ENCODE data around the gene ETFA.

ETFA gene

GRCh38 chr15:76340198-76340802 lies 29.0 kb upstream of the ETFA start:
- DNase-seq (ENCODE audit: low read depth), result peak; percentile 64

- DNase-seq (ENCODE audit: low read depth), result peak; percentile 59
Observed at GRCh38 chr15:76339305-76340197, 28.3 kb upstream of the ETFA start.

- peak; percentile 51 for DNase-seq (ENCODE audit: low read depth)
Observed at GRCh38 chr15:76338486-76339304, 27.4 kb upstream of the ETFA start.

DNA sequence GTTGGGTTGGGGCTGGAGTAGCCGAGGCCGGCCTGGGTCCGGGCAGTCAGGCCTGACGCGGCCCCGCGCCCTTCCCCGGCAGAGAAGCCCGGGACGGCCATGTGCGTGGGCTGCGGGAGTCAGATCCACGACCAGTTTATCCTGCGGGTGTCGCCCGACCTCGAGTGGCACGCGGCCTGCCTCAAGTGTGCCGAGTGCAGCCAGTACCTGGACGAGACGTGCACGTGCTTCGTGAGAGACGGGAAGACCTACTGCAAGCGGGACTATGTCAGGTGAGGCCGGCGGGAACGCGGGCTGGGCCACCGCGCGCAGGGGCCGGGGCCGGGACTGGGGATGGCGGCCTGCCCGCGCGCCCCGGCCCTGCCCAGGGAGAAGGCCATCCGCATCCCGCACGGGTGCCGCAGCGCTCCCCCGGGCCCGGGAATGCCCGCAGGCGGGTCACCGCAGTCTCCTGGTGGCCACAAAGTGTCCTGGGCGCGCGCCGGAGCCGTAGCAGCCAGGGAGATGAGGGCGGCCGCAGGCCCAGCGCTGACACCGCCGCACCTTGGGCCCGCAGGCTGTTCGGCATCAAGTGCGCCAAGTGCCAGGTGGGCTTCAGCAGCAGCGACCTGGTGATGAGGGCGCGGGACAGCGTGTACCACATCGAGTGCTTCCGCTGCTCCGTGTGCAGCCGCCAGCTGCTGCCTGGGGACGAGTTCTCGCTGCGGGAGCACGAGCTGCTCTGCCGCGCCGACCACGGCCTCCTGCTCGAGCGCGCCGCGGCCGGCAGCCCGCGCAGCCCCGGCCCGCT lies 26.6 kb upstream of the ETFA start:
- no peak for DNase-seq (ENCODE audit: low read depth)

DNA sequence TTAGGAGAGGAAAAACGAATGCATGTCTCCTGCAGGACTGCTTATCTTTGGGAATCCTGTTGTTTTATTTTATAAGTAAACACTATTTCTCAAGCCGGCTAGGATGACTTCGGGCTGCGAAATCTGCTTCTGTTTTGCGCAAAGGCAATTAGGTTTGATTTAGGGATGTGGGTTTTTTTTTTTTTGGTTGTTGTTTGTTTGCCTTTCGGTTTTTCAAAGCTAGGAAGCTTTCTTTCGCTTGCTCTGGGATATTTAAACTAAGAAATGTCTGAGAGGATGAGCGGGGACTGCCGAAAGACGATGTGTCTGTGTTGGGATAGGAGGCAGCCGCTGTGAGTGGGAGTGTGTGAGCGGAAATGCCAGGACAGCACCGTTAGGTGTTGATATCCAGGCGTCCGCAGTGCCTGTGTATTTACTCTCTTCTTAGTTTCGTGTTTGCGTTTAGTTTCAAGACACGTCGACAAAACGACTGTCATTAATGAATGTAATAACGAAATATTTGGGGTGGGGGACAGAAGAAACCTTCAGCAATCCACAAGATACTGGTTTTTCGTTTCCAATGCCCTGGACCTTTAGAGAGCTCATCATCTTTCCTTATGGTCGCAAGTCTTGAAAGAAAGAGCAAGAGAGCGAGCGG lies 25.9 kb upstream of the ETFA start:
- DNase-seq (ENCODE audit: low read depth), result peak; percentile 77

- DNase-seq (ENCODE audit: low read depth), result peak; percentile 99
Observed at GRCh38 chr15:76336254-76337058, 25.2 kb upstream of the ETFA start, which contains the start of gene ISL2. Gene ISL2 (plus strand): TSS chr15:76336773. CDS start chr15:76336884, 111 bp downstream.

- peak; percentile 67 for DNase-seq (ENCODE audit: low read depth)
Observed at GRCh38 chr15:76335307-76336253, 24.3 kb upstream of the ETFA start.

GRCh38 chr15:76334438-76335306 lies 23.4 kb upstream of the ETFA start:
- DNase-seq (ENCODE audit: low read depth), result no peak

- peak; percentile 20 for DNase-seq (ENCODE audit: low read depth)
Observed at GRCh38 chr15:76333720-76334437, 22.6 kb upstream of the ETFA start.

DNA sequence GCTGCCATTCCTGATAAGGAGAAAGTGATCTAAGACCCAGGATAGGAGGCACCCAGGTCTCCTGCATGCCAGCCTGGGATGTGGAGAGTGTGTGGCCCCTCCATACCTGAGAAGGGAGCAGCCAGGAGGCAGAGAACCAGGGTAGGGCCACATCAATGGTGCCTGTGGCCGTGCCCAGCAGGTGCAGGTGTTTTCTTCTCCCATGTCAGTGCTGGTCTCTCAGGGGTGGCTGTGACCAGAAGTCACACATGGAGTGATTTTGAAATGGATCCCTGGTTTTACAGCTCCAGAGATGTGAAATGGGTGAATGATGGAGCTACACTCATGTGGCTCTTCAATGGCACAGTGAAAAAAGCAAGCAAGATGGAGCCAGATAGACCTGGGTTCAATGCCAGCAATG lies 22.0 kb upstream of the ETFA start:
- DNase-seq (ENCODE audit: low read depth), result no peak

DNA sequence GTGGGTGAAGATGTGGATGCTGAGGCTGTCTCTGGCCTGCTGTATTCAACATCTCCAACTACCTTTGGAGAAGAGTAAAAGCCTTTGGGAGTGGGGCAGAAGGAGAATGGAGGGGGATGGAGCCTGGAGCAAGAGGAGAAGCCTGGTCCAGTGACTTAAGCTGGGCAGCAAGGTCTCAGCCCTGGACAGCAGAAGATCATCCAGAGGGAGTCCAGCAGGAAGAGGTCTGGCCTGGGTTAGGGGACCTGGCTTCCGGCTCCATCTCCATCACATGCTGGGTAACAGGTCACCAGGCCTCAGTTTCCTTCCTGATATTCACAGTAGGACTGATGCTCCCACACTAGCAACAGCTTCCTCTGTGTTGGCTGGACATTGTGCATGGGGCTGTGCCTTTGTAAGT lies 21.5 kb upstream of the ETFA start:
- no peak for DNase-seq (ENCODE audit: low read depth)

GRCh38 chr15:76330080-76330680 lies 18.9 kb upstream of the ETFA start:
- peak; percentile 78 for DNase-seq (ENCODE audit: low read depth)

DNA sequence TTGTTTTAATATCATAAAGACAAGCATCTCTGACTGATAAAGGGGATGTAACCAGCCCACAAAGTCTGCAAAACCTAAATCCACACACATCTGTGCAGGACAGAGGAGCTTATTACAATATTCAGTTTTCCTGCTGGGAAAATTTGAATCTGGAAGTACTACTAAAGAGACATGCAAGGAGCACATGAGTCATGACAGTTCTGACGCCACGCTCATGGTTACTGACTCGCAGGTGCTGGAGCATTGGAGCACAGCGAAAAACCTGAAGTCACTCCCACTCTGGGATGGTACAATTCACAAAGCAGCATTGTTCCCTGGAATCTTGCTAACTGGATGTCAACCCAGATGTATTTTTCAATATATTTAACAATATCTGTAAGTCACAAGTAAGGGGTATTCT lies 17.7 kb upstream of the ETFA start:
- DNase-seq (ENCODE audit: low read depth), result peak; percentile 59

- DNase-seq (ENCODE audit: low read depth), result no peak
Observed at GRCh38 chr15:76328106-76328696, 16.9 kb upstream of the ETFA start.

DNA sequence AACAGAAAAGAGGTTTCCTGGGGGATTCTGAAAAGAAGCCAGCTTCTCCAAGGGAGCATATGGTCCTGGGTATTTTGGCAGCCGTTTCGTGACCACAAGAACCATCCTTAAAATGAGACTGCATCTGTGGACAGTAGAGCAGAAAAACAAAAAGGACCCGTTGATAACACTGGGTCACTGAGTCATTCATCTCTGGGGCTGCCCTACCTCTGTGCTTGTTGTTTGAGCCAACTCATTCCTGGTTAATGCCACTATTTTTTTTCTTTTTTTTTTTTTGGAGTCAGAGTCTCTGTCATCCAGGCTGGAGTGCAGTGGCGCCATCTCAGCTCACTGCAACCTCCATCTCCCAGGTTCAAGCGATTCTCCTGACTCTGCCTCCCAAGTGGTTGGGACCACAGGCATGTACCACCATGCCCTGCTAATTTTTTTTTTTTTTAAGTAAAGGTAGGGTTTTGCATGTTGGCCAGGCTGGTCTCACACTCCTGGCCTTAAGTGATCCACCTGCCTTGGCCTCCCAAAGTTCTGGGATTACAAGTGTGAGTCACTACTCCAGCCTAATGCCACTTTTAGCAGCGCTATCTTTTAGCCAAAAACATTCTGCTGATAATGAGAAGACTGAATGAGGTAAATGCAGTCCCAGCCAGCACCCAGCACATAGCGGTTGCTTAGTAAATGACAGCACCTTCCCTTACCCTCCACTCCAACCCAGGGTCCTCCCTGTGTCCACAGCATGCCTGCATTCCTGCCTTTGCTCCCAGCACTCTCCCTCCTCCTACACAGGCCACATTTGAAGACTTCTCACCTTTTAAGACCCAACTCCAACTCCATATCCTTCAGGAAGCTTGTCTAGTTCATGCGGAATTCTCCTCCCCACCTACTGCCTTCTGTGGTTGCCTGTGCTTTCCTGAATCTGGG lies 16.2 kb upstream of the ETFA start:
- DNase-seq (ENCODE audit: low read depth), result peak; percentile 79

- no peak for DNase-seq (ENCODE audit: low read depth)
Observed at GRCh38 chr15:76325704-76326103, 14.4 kb upstream of the ETFA start.
